GM21423 (cell line): ENCODE data around the gene NME3.
"Not testable (repeated sequence)": the region's sequence is repeated elsewhere in the genome, so short reads cannot be mapped to it uniquely, and the experiment has no call there.

ENCODE experiments used
- ATAC-seq: cut with Tn5 transposase; IDR thresholded peaks from one replicate; pipeline ENCODE4 v1.9.1; 2021; ENCODE audit warnings: mild to moderate bottlenecking, moderate library complexity; ENCODE audit not compliant: unreplicated experiment

NME3 gene

DNA sequence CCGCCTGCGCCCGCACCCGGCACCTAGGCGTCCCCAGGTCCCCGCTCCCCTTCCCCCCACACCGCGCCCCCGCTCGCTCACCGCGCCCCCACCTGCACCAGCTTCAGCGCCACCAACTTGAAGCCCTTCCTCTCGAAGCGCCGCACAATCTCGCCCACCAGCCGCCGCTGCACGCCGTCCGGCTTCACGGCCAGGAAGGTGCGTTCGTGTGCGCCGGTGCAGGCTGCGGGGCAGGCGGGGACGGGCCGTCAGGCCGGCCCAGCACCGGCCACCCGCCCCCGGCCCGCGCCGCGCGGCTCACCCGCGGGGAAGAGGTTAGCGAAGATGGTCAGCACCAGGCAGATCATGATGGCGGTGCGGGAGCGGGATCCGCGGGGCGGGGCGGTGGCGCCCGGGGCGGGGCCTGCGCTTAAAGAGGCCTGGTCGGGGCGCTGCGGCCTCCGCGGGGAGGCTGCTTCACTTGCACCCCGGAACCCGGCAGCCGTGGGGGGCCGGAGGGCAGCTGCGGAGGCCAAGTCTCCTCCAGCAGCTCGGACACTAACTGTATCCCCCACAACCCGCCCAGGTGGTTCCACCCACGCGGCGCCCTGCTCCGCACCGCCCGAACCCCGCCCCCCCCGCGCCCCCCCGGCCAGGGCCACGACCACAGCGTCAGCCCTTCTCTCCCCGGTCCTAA lies at the start of gene NME3:
TSS of gene NME3 (minus strand) at position 356 of the 676 bp plus-strand sequence. CDS start at position 347, 9 bp downstream.
- ATAC-seq, result peak; percentile 24

DNA sequence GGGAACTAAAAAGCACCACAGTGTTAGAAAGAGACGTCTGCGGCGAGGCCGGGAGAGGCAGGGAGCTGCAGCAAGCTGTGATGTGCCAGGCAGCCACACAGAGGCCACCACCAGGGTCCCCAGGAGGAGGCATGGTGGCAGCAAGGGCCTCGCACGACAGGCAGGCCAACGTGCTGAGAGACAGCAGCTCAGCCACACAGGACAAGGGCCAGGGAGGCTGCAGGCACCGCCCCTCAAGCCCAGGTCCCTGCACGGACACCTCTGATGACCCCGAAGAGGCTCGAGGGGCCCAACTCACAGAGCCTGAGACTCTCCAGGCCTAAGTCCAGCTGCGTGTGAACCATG lies 49.6 kb upstream of the NME3 start:
- no peak for ATAC-seq

- ATAC-seq, result no peak
Measured at GRCh38 chr16:1820096-1820945, 49.0 kb upstream of the NME3 start.

DNA sequence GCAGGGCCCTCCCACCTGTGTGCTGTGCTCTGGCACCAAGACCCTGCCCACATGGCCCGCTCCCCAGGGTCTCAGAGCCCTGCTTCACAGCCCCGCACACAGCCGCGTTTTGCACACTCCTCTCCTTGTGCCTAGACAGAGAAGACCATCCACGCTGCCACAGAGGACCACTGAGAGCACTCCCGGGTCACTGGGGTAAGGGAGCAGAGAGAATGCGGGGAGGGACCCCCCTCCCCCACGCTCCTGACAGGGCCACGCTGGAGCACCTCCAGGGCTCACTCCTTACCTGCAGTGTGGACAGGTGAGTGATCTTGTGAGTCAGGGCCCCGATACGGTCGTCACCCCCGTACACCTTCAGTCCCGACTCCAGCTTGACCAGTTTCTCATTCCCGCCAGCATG lies 48.3 kb upstream of the NME3 start:
- no peak for ATAC-seq

DNA sequence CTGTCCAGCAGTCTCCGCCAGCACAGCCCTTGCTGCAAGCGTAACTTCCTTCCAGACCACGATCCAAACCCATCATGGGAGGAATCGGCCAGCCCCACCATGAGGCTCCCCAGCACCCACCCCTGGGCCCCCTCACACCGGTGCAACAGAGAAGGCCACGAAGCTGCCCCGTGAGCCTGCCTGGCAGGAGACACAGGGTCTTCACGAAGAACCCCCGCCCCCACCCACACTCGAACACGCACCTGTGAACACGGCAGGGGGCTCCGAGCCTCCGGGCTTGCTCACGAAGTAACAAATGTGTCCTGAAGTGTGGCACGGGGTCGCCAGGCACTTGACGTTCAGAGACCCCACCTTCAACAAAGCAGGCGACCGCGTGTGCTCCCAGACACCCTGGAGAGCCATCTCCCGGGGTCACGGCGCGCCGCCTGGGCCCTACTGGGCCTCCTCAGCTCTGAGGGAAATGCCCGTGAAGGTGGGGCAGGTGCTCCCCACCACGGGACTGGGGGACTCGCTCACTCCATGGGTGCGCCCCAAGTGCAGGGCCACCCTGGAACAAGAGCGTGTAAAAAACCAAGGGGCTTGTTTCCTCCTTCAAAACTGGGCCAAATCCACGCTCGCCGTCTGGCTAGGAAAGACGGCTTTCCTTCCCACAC lies 47.7 kb upstream of the NME3 start:
- ATAC-seq, result no peak

GRCh38 chr16:1818204-1818872 lies 47.0 kb upstream of the NME3 start:
- no peak for ATAC-seq

DNA sequence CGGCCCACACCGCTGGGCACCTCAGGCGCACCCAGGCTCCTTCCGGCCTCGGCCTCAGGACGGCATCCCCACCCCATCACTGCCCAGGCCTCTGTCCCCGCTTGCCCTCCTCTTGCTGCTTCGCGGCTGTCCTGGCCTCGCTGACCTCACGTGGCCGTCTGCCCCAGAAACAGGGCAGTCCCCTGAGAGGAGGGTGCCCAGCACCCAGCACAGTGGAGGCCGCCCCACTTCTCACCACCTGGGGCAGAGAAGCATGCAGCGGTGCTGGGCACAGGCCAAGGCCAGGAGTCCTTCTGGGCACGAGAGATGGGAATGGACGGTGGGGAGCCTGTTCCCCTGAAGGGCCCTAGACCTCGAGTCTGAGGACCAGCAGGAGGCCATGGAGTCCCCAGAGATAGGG lies 46.4 kb upstream of the NME3 start:
- no peak for ATAC-seq

GRCh38 chr16:1817276-1817589 lies 45.9 kb upstream of the NME3 start:
- ATAC-seq, result no peak

- ATAC-seq, result no peak
Measured at GRCh38 chr16:1816396-1817275, 45.3 kb upstream of the NME3 start.

DNA sequence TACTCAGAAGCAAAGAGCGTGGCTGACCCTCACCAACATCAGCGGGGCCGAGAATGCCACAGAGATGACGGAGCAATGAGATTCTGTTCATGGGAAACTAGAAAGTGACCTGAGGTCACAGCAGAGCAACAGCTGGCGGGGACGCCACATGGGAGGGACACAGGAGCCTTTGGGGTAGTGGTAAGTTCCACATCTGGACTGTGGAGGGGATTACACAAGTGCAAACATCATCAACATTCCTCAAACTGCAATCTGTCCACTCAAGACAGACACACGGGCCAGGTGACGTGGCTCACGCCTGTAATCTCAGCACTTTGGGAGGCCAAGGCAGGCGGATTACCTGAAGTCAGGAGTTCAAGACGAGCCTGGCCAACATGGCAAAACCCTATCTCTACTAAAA lies 44.1 kb upstream of the NME3 start:
- no peak for ATAC-seq

- ATAC-seq, result no peak
Measured at GRCh38 chr16:1812732-1813163, 41.4 kb upstream of the NME3 start.

GRCh38 chr16:1810536-1810935 lies 39.2 kb upstream of the NME3 start:
- ATAC-seq, result no peak

DNA sequence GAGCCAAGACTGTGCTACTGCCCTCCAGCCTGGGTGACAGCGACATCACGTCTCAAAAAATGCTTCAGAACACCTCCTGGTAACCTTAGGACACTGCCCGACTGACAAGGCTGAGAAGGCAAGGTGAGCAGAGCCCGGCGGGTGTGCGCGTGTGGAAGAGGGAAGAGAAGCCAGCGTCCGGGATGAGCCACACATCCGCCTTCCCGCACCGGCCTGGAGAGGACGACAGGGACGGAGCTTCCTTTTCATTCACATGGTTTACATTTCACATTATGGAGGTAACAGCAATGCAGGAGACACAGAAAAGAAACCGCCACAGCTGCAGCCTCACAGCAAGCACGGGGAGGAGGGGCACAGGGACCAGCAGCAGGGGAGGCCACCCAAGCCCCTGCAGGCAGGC lies 38.8 kb upstream of the NME3 start:
- no peak for ATAC-seq

- ATAC-seq, result no peak
Measured at GRCh38 chr16:1809281-1809801, 38.0 kb upstream of the NME3 start.

GRCh38 chr16:1808691-1809090 lies 37.3 kb upstream of the NME3 start:
- ATAC-seq, result no peak

DNA sequence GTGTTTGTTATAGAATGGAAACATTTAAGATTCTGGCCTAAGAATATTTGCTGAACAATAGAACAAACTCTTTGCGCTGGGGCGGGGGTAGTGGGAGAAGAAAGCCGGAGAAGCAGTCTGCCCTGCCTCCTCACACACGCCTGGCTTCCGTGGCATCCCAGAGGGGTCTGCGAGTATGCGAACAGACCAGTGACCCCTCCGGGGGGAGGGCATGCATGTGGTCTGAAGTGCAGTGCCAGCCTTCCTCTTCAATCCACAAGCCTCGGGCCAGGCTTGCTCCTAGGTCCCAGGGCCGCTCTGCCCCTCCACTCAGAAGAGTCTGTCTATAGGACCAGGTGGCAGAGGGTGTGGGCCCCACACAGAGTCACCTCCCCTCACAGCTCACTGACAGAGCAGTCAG lies 36.3 kb upstream of the NME3 start:
- ATAC-seq, result no peak

DNA sequence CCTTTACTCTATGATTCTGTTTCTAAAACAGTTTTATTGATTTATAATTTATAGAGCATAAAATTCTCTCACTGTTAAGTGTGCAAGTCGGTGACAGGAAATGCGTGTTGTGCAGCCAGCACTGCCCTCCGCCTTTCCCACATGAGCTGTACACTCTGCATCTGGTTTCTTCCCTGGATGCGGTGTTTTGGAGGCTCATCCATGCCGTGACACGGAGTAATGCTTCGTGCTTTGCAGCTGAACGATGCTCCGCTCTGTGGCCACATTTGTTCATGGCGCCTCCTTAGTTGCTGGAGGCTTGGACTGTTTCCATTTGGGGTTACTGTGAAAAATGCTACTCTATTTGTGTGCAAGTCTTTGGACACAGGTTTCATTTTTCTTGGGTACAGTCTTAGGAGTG lies 29.4 kb upstream of the NME3 start:
- ATAC-seq, result no peak

GRCh38 chr16:1799263-1799662 lies 27.9 kb upstream of the NME3 start:
- not testable (repeated sequence) for ATAC-seq

DNA sequence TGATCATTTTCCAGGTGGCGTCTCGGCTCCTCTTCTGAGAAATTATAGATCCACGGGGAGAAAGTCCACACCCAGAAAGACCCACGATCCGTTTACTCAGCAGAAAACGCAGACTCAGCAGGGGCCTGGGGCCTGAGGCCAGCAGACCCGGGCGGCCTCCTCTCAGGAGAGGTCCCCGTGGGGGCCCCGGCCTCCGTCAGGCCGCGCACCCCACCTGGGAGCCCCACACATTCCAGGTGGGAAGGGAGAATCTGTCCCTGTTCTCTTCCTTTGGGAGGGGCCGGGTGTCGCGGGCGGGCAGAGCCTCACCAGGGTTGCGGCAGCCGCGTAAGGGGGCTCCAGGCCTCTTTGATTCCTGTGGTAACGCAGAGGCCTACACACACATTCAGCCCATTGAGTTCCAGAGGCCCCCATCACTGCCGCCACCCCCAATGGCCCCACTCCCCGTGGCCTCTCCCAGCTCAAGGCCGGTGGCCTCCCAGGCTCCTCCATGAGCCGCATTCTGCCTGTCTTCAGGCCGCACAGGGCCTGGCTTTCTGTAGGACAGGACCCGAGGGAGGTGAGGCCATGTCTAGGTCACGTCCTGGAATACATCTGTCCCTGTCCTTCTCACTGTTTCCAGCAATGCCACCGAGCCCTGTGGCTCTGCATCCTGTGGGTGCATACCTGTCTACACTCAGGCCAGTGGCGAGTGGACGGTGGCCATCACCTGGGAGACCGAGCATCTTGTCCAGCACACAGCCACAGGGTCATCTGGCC lies 23.7 kb upstream of the NME3 start:
- ATAC-seq, result no peak
